ENCODE measurements around the gene NCSTN.

NCSTN gene

DNA sequence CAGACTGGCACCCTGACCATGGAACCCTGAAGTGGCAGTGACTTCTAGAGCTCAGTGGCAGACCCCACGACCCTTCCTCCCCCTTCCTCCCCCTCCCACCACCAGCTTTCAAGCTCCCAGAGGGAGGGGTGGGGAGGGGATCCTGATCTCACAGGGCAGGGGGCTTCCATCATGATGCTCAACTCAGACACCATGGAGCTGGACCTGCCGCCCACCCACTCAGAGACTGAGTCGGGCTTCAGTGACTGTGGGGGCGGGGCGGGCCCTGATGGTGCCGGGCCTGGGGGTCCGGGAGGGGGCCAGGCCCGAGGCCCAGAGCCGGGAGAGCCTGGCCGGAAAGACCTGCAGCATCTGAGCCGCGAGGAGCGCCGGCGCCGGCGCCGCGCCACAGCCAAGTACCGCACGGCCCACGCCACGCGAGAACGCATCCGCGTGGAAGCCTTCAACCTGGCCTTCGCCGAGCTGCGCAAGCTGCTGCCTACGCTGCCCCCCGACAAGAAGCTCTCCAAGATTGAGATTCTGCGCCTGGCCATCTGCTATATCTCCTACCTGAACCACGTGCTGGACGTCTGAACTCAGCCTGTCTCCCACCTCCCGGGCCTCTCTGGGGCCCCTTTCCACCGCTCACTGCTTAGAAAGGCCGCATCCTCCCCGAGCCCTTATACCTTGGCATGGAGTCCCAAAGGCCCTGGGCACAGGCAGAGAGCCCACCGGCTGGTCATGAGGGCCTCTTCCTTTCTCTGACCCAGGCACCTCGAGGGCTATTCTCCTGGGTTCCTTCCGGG is 27.6 kb downstream of the NCSTN start:
- DNase-seq (ENCODE audit: low read depth) = no peak

DNA sequence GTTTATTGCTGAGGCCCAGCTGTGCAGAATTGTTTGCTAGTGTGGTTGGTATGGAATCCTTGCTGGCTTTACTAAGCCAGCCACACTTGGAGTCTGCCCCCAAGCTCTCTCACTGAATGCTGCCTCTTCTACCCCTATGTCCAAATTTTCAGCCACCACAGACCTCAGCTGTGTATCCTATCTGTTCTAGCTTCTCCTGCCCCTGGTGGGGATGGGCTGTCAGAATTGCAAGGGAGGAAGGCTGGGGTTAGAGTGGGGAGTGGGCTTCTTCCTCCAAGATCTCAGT is 28.1 kb downstream of the NCSTN start:
- H3K4me3 ChIP-seq (ENCODE audit: low read length) = no peak overlapping the region
- TF ChIP-seq, protein P1, sequence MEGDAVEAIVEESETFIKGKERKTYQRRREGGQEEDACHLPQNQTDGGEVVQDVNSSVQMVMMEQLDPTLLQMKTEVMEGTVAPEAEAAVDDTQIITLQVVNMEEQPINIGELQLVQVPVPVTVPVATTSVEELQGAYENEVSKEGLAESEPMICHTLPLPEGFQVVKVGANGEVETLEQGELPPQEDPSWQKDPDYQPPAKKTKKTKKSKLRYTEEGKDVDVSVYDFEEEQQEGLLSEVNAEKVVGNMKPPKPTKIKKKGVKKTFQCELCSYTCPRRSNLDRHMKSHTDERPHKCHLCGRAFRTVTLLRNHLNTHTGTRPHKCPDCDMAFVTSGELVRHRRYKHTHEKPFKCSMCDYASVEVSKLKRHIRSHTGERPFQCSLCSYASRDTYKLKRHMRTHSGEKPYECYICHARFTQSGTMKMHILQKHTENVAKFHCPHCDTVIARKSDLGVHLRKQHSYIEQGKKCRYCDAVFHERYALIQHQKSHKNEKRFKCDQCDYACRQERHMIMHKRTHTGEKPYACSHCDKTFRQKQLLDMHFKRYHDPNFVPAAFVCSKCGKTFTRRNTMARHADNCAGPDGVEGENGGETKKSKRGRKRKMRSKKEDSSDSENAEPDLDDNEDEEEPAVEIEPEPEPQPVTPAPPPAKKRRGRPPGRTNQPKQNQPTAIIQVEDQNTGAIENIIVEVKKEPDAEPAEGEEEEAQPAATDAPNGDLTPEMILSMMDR (conservative IDR thresholded peaks at IDR 0.05; ENCODE audit: low read depth, low read length) = no peak
- DNase-seq (ENCODE audit: low read depth) = no peak

More for the DNA sequence above, 27.6 kb downstream of the NCSTN start:
- TF ChIP-seq, protein P1 (conservative IDR thresholded peaks at IDR 0.05; ENCODE audit: low read depth, low read length) = no peak
- no peak overlapping the region for H3K4me3 ChIP-seq (ENCODE audit: low read length)

DNA sequence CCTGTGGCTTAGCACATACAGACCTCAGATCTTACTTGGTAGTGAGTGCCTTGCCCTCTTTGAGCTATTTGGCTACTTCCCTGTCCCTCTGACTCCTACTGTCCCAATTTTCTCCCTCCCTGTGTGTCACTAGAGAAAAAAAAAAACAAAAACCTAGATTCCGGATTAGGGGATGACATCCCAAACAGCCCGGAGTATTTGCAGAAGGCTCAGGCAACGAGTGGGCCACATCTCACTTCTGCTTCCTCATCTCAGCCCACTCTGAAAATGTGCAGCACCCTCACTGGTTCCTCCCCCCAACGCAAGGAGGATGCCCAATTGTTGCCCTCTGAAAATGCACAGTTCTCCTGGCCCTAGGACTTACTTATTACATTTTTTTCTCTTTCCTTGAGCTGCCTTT is 28.6 kb downstream of the NCSTN start:
- DNase-seq (ENCODE audit: low read depth) = no peak
- TF ChIP-seq, protein P1 (conservative IDR thresholded peaks at IDR 0.05; ENCODE audit: low read depth, low read length) = no peak
- no peak overlapping the region for H3K4me3 ChIP-seq (ENCODE audit: low read length)

DNA sequence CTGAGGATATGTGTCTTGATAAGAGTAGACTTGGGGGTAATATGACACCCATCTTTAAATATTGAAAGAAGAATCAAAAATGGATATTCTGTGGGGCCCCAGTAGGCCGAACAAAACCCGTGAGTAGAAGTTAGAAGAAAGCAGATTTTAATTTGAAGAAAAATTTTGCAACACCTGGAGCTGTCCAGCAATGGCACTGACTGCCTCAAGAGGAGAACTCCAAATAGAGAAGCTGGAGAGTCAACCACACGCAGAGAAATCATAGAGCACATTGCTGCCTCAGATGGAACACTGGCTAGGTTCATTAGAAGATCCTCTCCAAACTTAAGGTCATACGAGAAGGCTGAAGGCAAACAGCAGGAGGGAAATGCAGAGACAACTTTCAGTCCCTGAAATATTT is 30.5 kb downstream of the NCSTN start:
- TF ChIP-seq, protein P1 (conservative IDR thresholded peaks at IDR 0.05; ENCODE audit: low read depth, low read length) = no peak
- DNase-seq (ENCODE audit: low read depth) = no peak
- no peak overlapping the region for H3K4me3 ChIP-seq (ENCODE audit: low read length)

DNA sequence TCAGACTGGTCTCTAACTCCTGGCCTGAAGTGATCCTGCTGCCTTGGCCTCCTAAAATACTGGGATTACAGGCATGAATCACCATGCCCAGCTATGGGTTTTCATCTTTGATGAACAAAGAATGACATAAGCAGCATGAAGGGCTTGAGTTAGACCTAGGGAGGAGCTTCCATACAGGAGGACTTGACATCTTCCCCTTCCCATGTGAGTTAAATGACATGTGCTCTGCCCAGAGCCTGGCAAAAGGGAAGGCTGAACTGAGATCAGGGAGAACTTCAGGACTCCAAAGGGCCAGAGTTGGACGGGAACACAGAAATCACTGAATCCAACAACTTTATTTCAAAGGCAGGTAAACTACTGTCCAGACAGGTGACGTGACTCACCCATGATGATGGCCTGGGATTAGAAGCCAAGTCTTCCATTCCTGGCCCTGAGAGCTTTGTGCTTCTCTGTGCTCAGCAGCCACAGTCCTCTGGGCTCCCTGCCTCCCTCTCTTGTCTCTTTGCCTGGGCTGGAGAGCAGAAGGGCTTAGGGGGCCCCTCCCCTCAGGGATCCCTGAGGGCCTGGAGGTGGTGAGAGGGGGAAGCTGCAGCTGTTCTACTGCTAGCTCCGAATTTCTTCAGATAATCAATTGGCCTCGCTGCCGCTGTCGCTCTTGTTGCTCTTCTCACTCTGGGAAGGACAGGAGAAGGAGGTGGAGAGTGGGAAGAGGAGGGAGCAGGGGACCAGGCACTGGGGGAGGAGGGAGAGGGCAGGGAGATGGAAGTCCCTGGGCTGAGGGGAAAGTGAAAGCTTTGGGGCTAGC is 31.3 kb downstream of the NCSTN start:
- H3K4me3 ChIP-seq (ENCODE audit: low read length) = no peak overlapping the region
- TF ChIP-seq, protein P1 (conservative IDR thresholded peaks at IDR 0.05; ENCODE audit: low read depth, low read length) = no peak
- DNase-seq (ENCODE audit: low read depth) = no peak

DNA sequence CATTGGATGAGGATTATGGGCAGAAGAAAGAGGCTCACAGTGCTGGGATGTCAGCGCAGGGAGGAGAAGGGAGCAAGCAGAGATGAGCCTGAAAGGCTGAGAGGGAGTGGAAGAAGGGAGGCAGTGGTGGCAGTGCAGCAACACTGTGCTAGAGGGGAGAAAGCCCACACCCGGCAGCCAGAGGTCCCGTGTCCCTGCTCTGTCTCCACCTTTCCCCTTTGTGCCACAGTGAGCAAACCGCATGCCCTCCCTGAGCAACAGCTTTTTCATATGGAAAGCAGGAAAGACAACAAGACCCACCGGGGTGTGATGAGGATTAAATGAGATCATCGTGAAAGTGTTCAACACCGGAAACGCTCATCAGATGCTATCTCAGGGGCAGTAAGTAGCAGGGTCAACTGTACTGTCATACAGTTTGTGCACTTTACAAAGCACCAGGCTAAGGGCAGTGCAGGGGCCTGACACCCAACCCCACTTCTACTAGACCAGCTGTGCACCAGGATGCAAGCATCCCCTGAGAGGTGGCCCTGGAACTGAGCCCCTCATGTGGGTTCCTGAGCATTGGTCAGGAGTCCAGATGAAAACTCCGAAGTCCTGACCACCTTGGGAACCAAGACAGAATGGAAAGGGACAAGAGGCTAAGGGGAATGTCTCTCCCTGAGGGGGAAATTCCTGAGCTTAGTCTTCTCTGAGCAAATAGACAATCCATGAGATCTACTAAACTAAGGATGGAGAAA is 32.8 kb downstream of the NCSTN start:
- H3K4me3 ChIP-seq (ENCODE audit: low read length) = no peak overlapping the region
- no peak for DNase-seq (ENCODE audit: low read depth)
- TF ChIP-seq, protein P1 (conservative IDR thresholded peaks at IDR 0.05; ENCODE audit: low read depth, low read length) = no peak
